Stimulated activated naive CD8-positive, alpha-beta T cell treated with anti-CD3 and anti-CD28 coated beads, Interleukin-15, Interleukin-2, amounts not matched to agents 100 ng/mL and 50 ng/mL, for 24 hours (primary cell): ENCODE data around the gene TTC6.
"Not testable (repeated sequence)": the region's sequence is repeated elsewhere in the genome, so short reads cannot be mapped to it uniquely, and the experiment has no call there.

Source experiments
- H3K27ac Mint-ChIP-seq: one replicate; pipeline ENCODE4 v1.8.0; 2021; ENCODE audit warnings: mild to moderate bottlenecking, mixed read lengths
- H3K27me3 Mint-ChIP-seq: one replicate; pipeline ENCODE4 v1.8.0; 2021; ENCODE audit warnings: mixed read lengths
- H3K36me3 Mint-ChIP-seq: one replicate; pipeline ENCODE4 v1.8.0; 2021; ENCODE audit warnings: low read depth, mixed read lengths
- H3K4me1 Mint-ChIP-seq: one replicate; pipeline ENCODE4 v1.8.0; 2021; ENCODE audit warnings: low read depth, mixed read lengths
- H3K4me3 Mint-ChIP-seq: one replicate; pipeline ENCODE4 v1.8.0; 2021; ENCODE audit warnings: mild to moderate bottlenecking, mixed read lengths
- H3K9me3 Mint-ChIP-seq: one replicate; pipeline ENCODE4 v1.8.0; 2021; ENCODE audit warnings: mixed read lengths

The TTC6 gene, protein sequence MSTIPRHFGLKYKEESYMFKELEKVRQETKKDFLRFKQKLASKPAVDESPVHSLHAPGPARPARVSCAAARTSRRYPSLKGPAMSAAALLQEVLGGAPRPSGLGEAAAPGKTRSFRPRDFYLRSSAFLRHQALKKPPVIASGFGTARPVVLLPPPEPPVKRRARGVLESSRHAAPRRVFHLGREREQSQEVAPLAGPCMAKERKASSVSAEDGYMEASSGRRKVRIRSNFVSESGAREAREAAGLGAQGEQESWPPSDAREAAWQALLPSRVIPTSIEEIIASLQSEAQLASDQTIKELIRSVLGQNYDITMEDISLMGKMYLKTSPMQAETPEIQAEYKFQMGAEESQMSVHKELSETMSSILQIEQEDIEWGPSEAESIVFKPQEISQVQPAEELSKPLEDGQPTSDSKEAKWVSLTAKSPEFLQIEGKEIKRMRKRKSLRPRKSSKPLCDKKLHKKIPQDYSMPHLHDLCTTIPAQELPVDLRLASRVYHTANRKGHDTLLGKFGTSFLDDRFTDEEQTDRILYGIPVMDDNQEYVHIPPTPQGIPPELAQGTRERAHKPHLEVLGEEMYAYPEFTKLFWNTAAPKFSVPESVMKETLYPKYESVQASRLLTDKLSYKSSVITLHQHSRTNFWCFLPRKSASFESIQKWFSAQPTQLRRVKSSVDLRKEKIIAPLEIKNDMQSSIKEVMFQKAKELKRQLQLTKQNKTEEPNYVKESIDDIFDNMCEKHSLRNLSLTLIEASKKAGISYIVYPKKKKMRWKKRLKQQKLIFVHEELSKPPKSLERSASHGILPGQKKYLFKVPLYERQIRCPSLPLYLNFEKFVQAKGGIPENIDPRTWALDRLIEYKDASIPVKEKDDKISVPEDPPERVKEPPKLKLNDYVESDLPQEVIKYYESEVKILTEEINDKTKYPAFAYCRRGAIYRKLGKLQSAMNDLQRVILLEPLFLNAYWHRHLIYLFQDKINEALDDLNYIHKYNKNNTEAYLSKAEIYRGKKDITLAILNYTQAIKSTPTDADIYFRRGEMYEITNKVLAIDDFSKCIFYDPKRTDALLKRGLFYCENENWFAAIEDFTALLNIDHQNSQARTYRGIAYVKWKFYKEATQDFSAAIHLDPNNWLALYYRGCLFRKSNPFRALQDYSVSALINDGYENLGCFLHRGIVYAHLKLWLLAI (N-terminal part only)

GRCh38 chr14:37594971-37595808 is at the start of gene TTC6, which contains the start of gene FOXA1:
TTC6 (plus strand) TSS chr14:37595629; CDS start chr14:37622065, 26,436 bp downstream.
FOXA1 (minus strand) TSS chr14:37595249; CDS start chr14:37594972, 277 bp downstream.
- peaks cover 22% of the 10 kb centered on the region for H3K36me3 Mint-ChIP-seq
- peaks cover 33% of the 10 kb centered on the region for H3K4me1 Mint-ChIP-seq
- peaks cover 81% of the 10 kb centered on the region for H3K27me3 Mint-ChIP-seq
- peak within 1 kb of the TSS; percentile 82 for H3K27ac Mint-ChIP-seq
- peaks cover 3% of the 10 kb centered on the region for H3K9me3 Mint-ChIP-seq
- peak within 1 kb of the TSS; percentile 76 for H3K4me3 Mint-ChIP-seq

- Mint-ChIP-seq H3K4me3 (no peak overlapping the region), H3K9me3 (no peaks in the 10 kb centered on the region), H3K36me3 (no peaks in the 10 kb centered on the region), H3K4me1 (no peaks in the 10 kb centered on the region), H3K27me3 (no peaks in the 10 kb centered on the region), H3K27ac (no peak overlapping the region)
These were observed 48.6 kb upstream of the TTC6 start for GRCh38 chr14:37546621-37547447.

GRCh38 chr14:37550511-37550910 is 44.9 kb upstream of the TTC6 start:
- Mint-ChIP-seq H3K4me1 (no peaks in the 10 kb centered on the region), H3K36me3 (no peaks in the 10 kb centered on the region), H3K27ac (no peak overlapping the region), H3K9me3 (peaks cover 12% of the 10 kb centered on the region), H3K4me3 (no peak overlapping the region), H3K27me3 (no peaks in the 10 kb centered on the region)

DNA sequence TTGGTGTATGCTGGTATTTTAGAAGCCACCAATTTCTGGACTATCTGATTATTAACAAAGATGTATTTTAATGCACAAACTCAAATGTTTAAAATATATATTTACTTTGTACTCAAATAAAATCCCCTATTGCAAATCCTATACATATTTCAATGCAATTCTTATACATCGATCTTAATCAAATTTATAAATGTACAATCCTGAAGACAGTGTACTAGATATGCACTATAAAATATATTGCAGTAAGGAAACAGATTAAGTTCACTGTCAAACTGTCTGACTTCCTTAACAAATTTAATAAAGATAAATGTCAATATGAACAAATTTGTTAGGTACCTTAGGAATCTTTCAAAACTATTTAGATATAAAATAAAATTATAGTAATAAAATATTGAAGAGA is 44.3 kb upstream of the TTC6 start:
- Mint-ChIP-seq H3K36me3 (no peaks in the 10 kb centered on the region), H3K4me3 (no peak overlapping the region), H3K27ac (no peak overlapping the region), H3K4me1 (no peaks in the 10 kb centered on the region), H3K9me3 (peaks cover 12% of the 10 kb centered on the region), H3K27me3 (no peaks in the 10 kb centered on the region)

DNA sequence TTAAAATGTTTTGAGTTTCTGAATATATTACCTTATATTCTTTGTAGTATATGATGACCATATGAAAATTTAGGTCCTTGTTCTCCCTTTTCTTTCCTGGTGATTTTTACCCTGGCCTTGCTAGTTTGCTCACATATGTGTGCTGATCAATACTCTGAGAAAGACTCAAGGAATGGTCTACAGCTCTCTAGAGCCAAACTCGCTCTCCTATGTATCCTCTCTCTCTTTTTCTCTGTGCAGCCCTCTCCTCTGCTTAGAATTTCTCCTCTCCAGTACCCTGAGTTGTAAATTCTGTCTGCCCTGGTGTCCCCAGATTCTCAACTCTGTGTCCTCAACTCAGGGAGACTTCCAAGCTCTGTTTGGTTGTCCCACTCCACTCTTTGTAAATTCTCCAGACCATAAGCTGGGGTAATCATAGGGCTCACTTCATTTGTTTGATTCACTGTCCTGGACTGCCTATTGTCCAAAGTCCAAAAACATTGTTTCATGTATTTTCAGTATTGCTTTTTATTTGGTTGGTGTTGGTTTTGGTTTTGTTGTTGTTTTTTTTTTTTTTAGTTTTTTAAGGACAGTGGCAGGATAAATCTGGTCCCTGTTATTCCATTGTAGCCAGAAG is 41.4 kb upstream of the TTC6 start:
- Mint-ChIP-seq H3K9me3 (peaks cover 12% of the 10 kb centered on the region), H3K27me3 (no peaks in the 10 kb centered on the region), H3K4me3 (no peak overlapping the region), H3K36me3 (no peaks in the 10 kb centered on the region), H3K4me1 (no peaks in the 10 kb centered on the region), H3K27ac (no peak overlapping the region)

- H3K36me3 Mint-ChIP-seq, H3K27ac Mint-ChIP-seq, H3K27me3 Mint-ChIP-seq, H3K4me3 Mint-ChIP-seq, H3K4me1 Mint-ChIP-seq: not testable (repeated sequence)
- peaks cover 12% of the 10 kb centered on the region for H3K9me3 Mint-ChIP-seq
These were observed 39.8 kb upstream of the TTC6 start for GRCh38 chr14:37555596-37555995.

DNA sequence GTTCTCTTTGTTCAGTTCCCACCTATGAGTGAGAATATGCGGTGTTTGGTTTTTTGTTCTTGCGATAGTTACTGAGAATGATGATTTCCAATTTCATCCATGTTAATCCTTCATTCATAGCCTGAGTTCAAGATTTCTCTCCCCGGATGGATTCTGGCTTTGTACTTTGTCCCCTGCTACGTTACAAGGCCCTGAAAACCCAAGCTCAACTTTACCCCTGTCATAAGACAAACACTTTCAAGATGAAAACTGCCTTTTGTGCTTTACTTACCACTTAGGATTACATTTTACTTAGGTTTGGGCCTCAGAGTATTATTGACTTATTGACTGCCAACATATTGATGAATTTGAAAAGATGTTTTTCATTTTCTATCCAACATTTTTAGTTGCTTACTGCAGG is 36.7 kb upstream of the TTC6 start:
- H3K27ac Mint-ChIP-seq = no peak overlapping the region
- peaks cover 5% of the 10 kb centered on the region for H3K9me3 Mint-ChIP-seq
- no peaks in the 10 kb centered on the region for H3K4me1 Mint-ChIP-seq
- no peaks in the 10 kb centered on the region for H3K36me3 Mint-ChIP-seq
- H3K4me3 Mint-ChIP-seq = no peak overlapping the region
- no peaks in the 10 kb centered on the region for H3K27me3 Mint-ChIP-seq

GRCh38 chr14:37559386-37559785 is 36.0 kb upstream of the TTC6 start:
- no peak overlapping the region for H3K4me3 Mint-ChIP-seq
- no peaks in the 10 kb centered on the region for H3K27me3 Mint-ChIP-seq
- no peaks in the 10 kb centered on the region for H3K4me1 Mint-ChIP-seq
- no peaks in the 10 kb centered on the region for H3K36me3 Mint-ChIP-seq
- no peak overlapping the region for H3K27ac Mint-ChIP-seq
- no peaks in the 10 kb centered on the region for H3K9me3 Mint-ChIP-seq

- Mint-ChIP-seq H3K36me3 (no peaks in the 10 kb centered on the region), H3K4me1 (no peaks in the 10 kb centered on the region), H3K27ac (no peak overlapping the region), H3K4me3 (no peak overlapping the region), H3K27me3 (peaks cover 7% of the 10 kb centered on the region), H3K9me3 (no peaks in the 10 kb centered on the region)
These were observed 32.2 kb upstream of the TTC6 start for GRCh38 chr14:37563189-37563588.

DNA sequence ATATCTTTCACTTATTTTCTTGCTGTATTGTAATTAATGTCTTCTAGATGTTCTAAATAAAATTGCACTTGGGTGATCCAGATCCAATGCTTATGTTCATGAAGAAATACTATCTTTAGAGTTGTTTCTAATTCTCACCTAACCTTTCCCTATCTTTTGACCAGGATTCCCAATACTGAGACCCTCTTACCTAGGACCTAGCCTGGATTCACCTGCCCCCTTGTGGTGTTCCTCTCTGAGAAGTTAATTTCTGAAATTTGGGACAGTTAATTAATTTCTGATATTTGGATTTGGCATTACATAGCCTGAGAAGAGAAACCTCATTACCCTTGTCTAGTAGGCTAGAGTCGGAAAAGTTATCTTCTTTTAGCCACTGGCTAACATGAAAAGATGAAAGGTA is 29.9 kb upstream of the TTC6 start:
- Mint-ChIP-seq H3K27me3 (peaks cover 7% of the 10 kb centered on the region), H3K27ac (no peak overlapping the region), H3K4me1 (no peaks in the 10 kb centered on the region)

GRCh38 chr14:37566811-37567371 is 28.5 kb upstream of the TTC6 start:
- no peak overlapping the region for H3K4me3 Mint-ChIP-seq
- H3K27ac Mint-ChIP-seq = no peak overlapping the region
- peaks cover 7% of the 10 kb centered on the region for H3K27me3 Mint-ChIP-seq
- no peaks in the 10 kb centered on the region for H3K4me1 Mint-ChIP-seq
- H3K36me3 Mint-ChIP-seq = no peaks in the 10 kb centered on the region
- no peaks in the 10 kb centered on the region for H3K9me3 Mint-ChIP-seq

More for the DNA sequence above, 29.9 kb upstream of the TTC6 start:
- Mint-ChIP-seq H3K36me3 (no peaks in the 10 kb centered on the region), H3K9me3 (no peaks in the 10 kb centered on the region), H3K4me3 (no peak overlapping the region)

- Mint-ChIP-seq H3K36me3 (no peaks in the 10 kb centered on the region), H3K4me3 (no peak overlapping the region), H3K27ac (no peak overlapping the region), H3K4me1 (no peaks in the 10 kb centered on the region), H3K9me3 (no peaks in the 10 kb centered on the region), H3K27me3 (peaks cover 8% of the 10 kb centered on the region)
These were observed 25.7 kb upstream of the TTC6 start for GRCh38 chr14:37569729-37570128.

- peaks cover 9% of the 10 kb centered on the region for H3K27me3 Mint-ChIP-seq
- no peak overlapping the region for H3K27ac Mint-ChIP-seq
- H3K9me3 Mint-ChIP-seq = no peaks in the 10 kb centered on the region
- H3K4me1 Mint-ChIP-seq = no peaks in the 10 kb centered on the region
- H3K36me3 Mint-ChIP-seq = no peaks in the 10 kb centered on the region
- H3K4me3 Mint-ChIP-seq = no peak overlapping the region
These were observed 24.0 kb upstream of the TTC6 start for GRCh38 chr14:37571391-37571790.
